ENCODE results near the gene ZBTB16.

DNA sequence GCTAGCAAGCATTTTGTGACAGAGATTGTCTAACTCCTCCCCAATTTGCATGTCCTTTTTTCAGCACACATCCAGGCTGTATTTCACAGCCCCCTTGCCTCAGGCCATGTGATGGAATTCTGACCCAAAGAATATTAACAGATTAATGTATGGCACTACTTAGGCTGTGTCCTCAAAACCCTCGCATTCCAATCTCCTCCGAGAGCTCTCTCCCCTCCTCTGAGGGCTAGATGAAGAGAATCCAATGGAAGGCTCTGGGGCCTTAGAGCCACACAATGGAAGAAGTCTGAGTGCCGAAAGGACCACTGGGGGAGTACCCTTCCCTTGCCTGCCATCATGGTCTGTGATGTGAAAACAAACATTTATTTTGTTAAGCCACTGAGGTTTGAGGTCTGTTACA lies 223.0 kb downstream of the ZBTB16 start:
- TF ChIP-seq CTCF (optimal IDR thresholded peaks at IDR 0.05 in 1 of 3, IDR thresholded peaks at IDR 0.05 in 1 of 3, conservative IDR thresholded peaks at IDR 0.05 in 1 of 3; ENCODE audit: extremely low read depth in 1 of 3, insufficient read depth in 2 of 3, low read length in 3 of 3) (no peak), EZH2 (IDR thresholded peaks at IDR 0.05; ENCODE audit: low read length) (no peak)
